B cell (primary cell): ENCODE results near the gene TTC27. TPM values are rescaled to one million over a fixed set of nuclear protein-coding genes. Genes with fewer than 3 reads are reported as not detected.

Experiments
- ATAC-seq: fragments of 200-7000 bp; cut with Tn5 transposase; one replicate; pipeline ENCODE4 v1.10.0; 2021; ENCODE audit warnings: low read depth, mild to moderate bottlenecking, moderate number of reproducible peaks, moderate library complexity
- CTCF ChIA-PET: fragments of 350-600 bp; sonication (Branson Sonifier 250); formaldehyde crosslinking; loops from one replicate; lab custom pipeline; 2021; ENCODE audit warnings: antibody characterized with exemption, inconsistent platforms; lab: Charles Lee
- POLR2A ChIA-PET: fragments of 350-600 bp; sonication (Branson Sonifier 250); formaldehyde crosslinking; loops from one replicate; lab custom pipeline; 2021; ENCODE audit warnings: antibody characterized with exemption; lab: Charles Lee
- DNase-seq: peaks from one replicate; pipeline ENCODE4 v3.0.0; 2013
- H2AFZ ChIP-seq: 2 replicates; pipeline ENCODE4 v1.6.1; 2012; ENCODE audit warnings: mild to moderate bottlenecking, low read depth, low read length; ENCODE audit not compliant: insufficient read depth, poor library complexity, severe bottlenecking
- H3K27ac ChIP-seq, 2 donors: 1 replicate in 1 of 2; 2 replicates in 1 of 2; pipeline ENCODE4 v1.5.1; 2012 to 2013; ENCODE audit warnings: low read length in 2 of 2, mild to moderate bottlenecking in 2 of 2, moderate library complexity in 1 of 2
- H3K27me3 ChIP-seq, 4 experiments: fragments of 200-600 bp in 1 of 4; sonication (generic) in 1 of 4; replicated peaks in 1 of 4; 1 replicate in 2 of 4; 2 replicates in 2 of 4; pipeline versions ENCODE4 v1.6.1 to v1.7.0; 2013 to 2016; ENCODE audit warnings: low read length in 3 of 4, mild to moderate bottlenecking in 2 of 4, mixed read lengths in 1 of 4, moderate library complexity in 1 of 4; ENCODE audit not compliant: insufficient read depth in 4 of 4, control insufficient read depth in 3 of 4; ENCODE audit errors: control extremely low read depth in 1 of 4
- H3K36me3 ChIP-seq, 2 experiments: replicated peaks in 1 of 2; 1 replicate in 1 of 2; 2 replicates in 1 of 2; pipeline versions ENCODE4 v1.6.1 to v1.7.1; 2013; ENCODE audit warnings: low read length in 1 of 2; ENCODE audit not compliant: insufficient read depth in 2 of 2, control insufficient read depth in 1 of 2; ENCODE audit errors: control extremely low read depth in 1 of 2, extremely low read depth in 1 of 2
- H3K4me1 ChIP-seq, 2 donors: fragments of 200-600 bp in 1 of 2; sonication (generic) in 1 of 2; 1 replicate in 1 of 2; 2 replicates in 1 of 2; pipeline versions ENCODE4 v1.5.1 to v1.6.1; 2013 to 2017; ENCODE audit warnings: low read length in 2 of 2; ENCODE audit not compliant: control insufficient read depth in 2 of 2, insufficient read depth in 2 of 2
- H3K4me2 ChIP-seq: replicated peaks from 2 replicates; pipeline ENCODE3; 2012; ENCODE audit warnings: mild to moderate bottlenecking, low read depth, low read length; ENCODE audit not compliant: poor library complexity, severe bottlenecking
- H3K4me3 ChIP-seq, 5 experiments: fragments of 200-600 bp in 1 of 5; sonication (generic) in 1 of 5; 1 replicate in 3 of 5; 2 replicates in 2 of 5; pipeline versions ENCODE4 v1.5.1 to v1.7.0; 2011 to 2016; ENCODE audit warnings: low read length in 4 of 5, mild to moderate bottlenecking in 4 of 5, low read depth in 2 of 5, control low read depth in 1 of 5, moderate library complexity in 1 of 5; ENCODE audit not compliant: insufficient read depth in 1 of 5; ENCODE audit errors: control extremely low read depth in 1 of 5, extremely low read depth in 1 of 5
- H3K79me2 ChIP-seq: fragments of 200-600 bp; sonication (generic); one replicate; pipeline ENCODE4 v1.6.0; 2016; ENCODE audit warnings: low read length; ENCODE audit not compliant: control insufficient read depth, insufficient read depth
- H3K9ac ChIP-seq: fragments of 200-600 bp; sonication (generic); 2 replicates; pipeline ENCODE4 v1.6.1; 2017; ENCODE audit warnings: mild to moderate bottlenecking, low read length, moderate library complexity
- H3K9me3 ChIP-seq, 3 donors: one replicate each; pipeline versions ENCODE4 v1.6.1 to v1.7.1; 2013; ENCODE audit warnings: low read length in 2 of 3; ENCODE audit not compliant: control insufficient read depth in 2 of 3, insufficient read depth in 1 of 3; ENCODE audit errors: control extremely low read depth in 1 of 3
- H4K20me1 ChIP-seq: 2 replicates; pipeline ENCODE4 v1.6.0; 2012; ENCODE audit warnings: mild to moderate bottlenecking, low read length; ENCODE audit not compliant: insufficient read depth, control insufficient read depth, poor library complexity, severe bottlenecking
- H3K27ac Mint-ChIP-seq: one replicate; pipeline ENCODE4 v1.8.0; 2021; ENCODE audit warnings: mixed read lengths
- H3K27me3 Mint-ChIP-seq: one replicate; pipeline ENCODE4 v1.8.0; 2021; ENCODE audit warnings: mixed read lengths
- H3K4me1 Mint-ChIP-seq: one replicate; pipeline ENCODE4 v1.8.0; 2021; ENCODE audit warnings: mixed read lengths
- H3K4me3 Mint-ChIP-seq: one replicate; pipeline ENCODE4 v1.8.0; 2021; ENCODE audit warnings: mixed read lengths
- H3K9me3 Mint-ChIP-seq: one replicate; pipeline ENCODE4 v1.8.0; 2022; ENCODE audit warnings: mixed read lengths; ENCODE audit not compliant: insufficient read depth
- CTCF ChIP-seq: fragments of 200-600 bp; IDR thresholded peaks from one replicate; pipeline ENCODE4 v1.8.0; 2022; ENCODE audit warnings: antibody characterized with exemption, mild to moderate bottlenecking
- EZH2 ChIP-seq: IDR thresholded peaks from 2 replicates; pipeline ENCODE4 v1.6.1; 2012; ENCODE audit warnings: borderline replicate concordance, low read depth, mild to moderate bottlenecking, moderate library complexity, low read length; ENCODE audit not compliant: insufficient read depth, poor library complexity, severe bottlenecking
- WGBS: methylation state at CpG from one replicate; pipeline ENCODE4 v1.1.5; 2013; ENCODE audit warnings: missing lambda C conversion rate; ENCODE audit not compliant: insufficient coverage; 5-methylcytosine and 5-hydroxymethylcytosine counted together
- intact Hi-C: fragments of 100-400 bp; cut with micrococcal nuclease; formaldehyde crosslinking; loops from one replicate; pipeline ENCODE4 v1.10.0; 2022
- polyA plus RNA-seq: library from polyadenylated mRNA; depleted of rRNA; stranded (reverse); fragments of >200 nt; gene quantifications from 2 replicates; pipeline ENCODE4 v1.2.3, GENCODE V29; 2012
- total RNA-seq, 2 donors: library from RNA; stranded (reverse); fragments of 120-200 nt in 1 of 2; gene quantifications; 1 replicate in 1 of 2; 2 replicates in 1 of 2; pipeline versions ENCODE4 v1.2.3 to v1.2.4, GENCODE V29; 2013 to 2022

TTC27 gene
- total and polyA plus RNA-seq, 2 donors (not counting 1 experiment from before 2014, with no cell fraction given) = 22.7 to 28.5 TPM

DNA sequence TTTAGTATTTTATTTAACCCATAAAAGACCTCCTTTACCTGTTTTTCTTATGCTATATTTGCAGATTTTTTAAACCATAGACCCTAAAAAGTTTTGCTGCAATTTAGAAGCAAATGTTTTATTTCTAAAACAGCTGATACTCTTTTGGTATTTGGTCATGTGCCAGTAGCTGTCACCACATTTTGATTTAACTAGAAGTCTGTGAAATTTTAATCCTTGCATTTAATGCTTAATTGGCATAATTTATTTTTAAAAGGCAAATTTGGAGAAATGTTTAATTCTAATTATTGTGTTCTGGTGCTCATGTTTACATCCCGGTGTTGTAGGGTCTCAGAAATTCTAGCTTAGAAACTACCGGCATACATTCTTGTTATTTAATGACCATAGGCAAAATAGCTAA is 111.8 kb downstream of the TTC27 start:
- Histone ChIP-seq H4K20me1 (no peaks in the 10 kb centered on the region), H3K36me3 (peaks cover 12 to 28% of the 10 kb centered on the region in 2 experiments), H3K9me3 (no peaks in the 10 kb centered on the region), H3K27ac (no peak overlapping the region), H3K79me2 (no peaks in the 10 kb centered on the region), H3K4me1 (no peaks in the 10 kb centered on the region), H3K27me3 (no peaks in the 10 kb centered on the region), H2AFZ (no peak overlapping the region), H3K4me3 (no peak overlapping the region), H3K4me2 (no peak overlapping the region), H3K9ac (no peak overlapping the region)
- Mint-ChIP-seq H3K4me3 (no peak overlapping the region), H3K9me3 (no peaks in the 10 kb centered on the region), H3K27me3 (no peaks in the 10 kb centered on the region), H3K4me1 (no peaks in the 10 kb centered on the region), H3K27ac (no peak overlapping the region)
- ChIA-PET POLR2A (no interaction called here), CTCF (interaction anchor here (0.6 kb wide), 1 partner anchor 12 kb away, joined by 4 read pairs; no protein-coding TSS in a partner anchor)
- TF ChIP-seq EZH2 = no peak
- TF ChIP-seq CTCF = no peak
- intact Hi-C loops = no loop called here
- DNase-seq = no peak
- no peak for ATAC-seq
- WGBS = no CpG with 5 or more reads among the region's 2 CpGs

- H2AFZ ChIP-seq = no peak overlapping the region
- no peaks in the 10 kb centered on the region for H3K27me3 ChIP-seq
- ATAC-seq (no peak), DNase-seq (no peak)
- no peak overlapping the region for H3K4me3 Mint-ChIP-seq
- no peaks in the 10 kb centered on the region for H3K9me3 ChIP-seq
- H3K9me3 Mint-ChIP-seq = no peaks in the 10 kb centered on the region
- no peak overlapping the region for H3K4me2 ChIP-seq
- ChIA-PET CTCF (interaction anchor here (0.7 kb wide), 1 partner anchor 842 kb away, joined by 3 read pairs; no protein-coding TSS in a partner anchor), POLR2A (no interaction called here)
- H3K4me1 Mint-ChIP-seq = no peaks in the 10 kb centered on the region
- intact Hi-C loops = no loop called here
- H3K36me3 ChIP-seq = peaks cover 12 to 27% of the 10 kb centered on the region in 2 experiments
- no CpG with 5 or more reads among the region's 1 CpG for WGBS
- H3K27me3 Mint-ChIP-seq = no peaks in the 10 kb centered on the region
- H4K20me1 ChIP-seq = no peaks in the 10 kb centered on the region
- no peak overlapping the region for H3K27ac ChIP-seq
- no peak overlapping the region for H3K27ac Mint-ChIP-seq
- H3K4me3 ChIP-seq = no peak overlapping the region
- H3K79me2 ChIP-seq = no peaks in the 10 kb centered on the region
- no peak overlapping the region for H3K9ac ChIP-seq
- TF ChIP-seq CTCF (no peak), EZH2 (no peak)
- no peaks in the 10 kb centered on the region for H3K4me1 ChIP-seq
These were observed 113.7 kb downstream of the TTC27 start for GRCh38 chr2:32741575-32741974.
